Suprapubic skin (tissue), 4 donors: ENCODE data around the gene NCAPD3. TPM values are rescaled to one million over a fixed set of nuclear protein-coding genes. Genes with fewer than 3 reads are reported as not detected.

Source experiments
- DNase-seq, 2 donors: peaks; one replicate each; pipeline ENCODE4 v3.0.0-alpha.2; 2019; ENCODE audit warnings: low spot score in 2 of 2
- H3K27ac ChIP-seq: fragments of 200-600 bp; sonication (generic); one replicate; pipeline ENCODE4 v1.5.1; 2019
- H3K27me3 ChIP-seq: fragments of 200-600 bp; sonication (generic); one replicate; pipeline ENCODE4 v1.5.1; 2019
- H3K36me3 ChIP-seq: fragments of 200-600 bp; sonication (generic); one replicate; pipeline ENCODE4 v1.5.1; 2019
- H3K4me1 ChIP-seq: fragments of 200-600 bp; sonication (generic); one replicate; pipeline ENCODE4 v1.5.1; 2019
- H3K4me3 ChIP-seq: fragments of 200-600 bp; sonication (generic); one replicate; pipeline ENCODE4 v1.5.1; 2019; ENCODE audit warnings: mild to moderate bottlenecking
- H3K9me3 ChIP-seq: fragments of 200-600 bp; sonication (generic); one replicate; pipeline ENCODE4 v1.5.1; 2019
- CTCF ChIP-seq, 2 donors: fragments of 200-600 bp in 1 of 2; fragments of 450-650 bp in 1 of 2; sonication (generic) in 1 of 2; IDR thresholded peaks; one replicate each; pipeline ENCODE4 v1.5.1; 2016 to 2019; ENCODE audit warnings: antibody characterized with exemption in 2 of 2, mild to moderate bottlenecking in 1 of 2, moderate library complexity in 1 of 2
- EP300 ChIP-seq: sonication (generic); formaldehyde crosslinking; IDR thresholded peaks from one replicate; pipeline ENCODE4 v1.6.1; 2017; ENCODE audit warnings: antibody characterized with exemption
- POLR2A ChIP-seq, 2 donors: fragments of 450-650 bp; IDR thresholded peaks; one replicate each; pipeline ENCODE4 v1.6.1; 2017; ENCODE audit warnings: antibody characterized with exemption in 2 of 2, mild to moderate bottlenecking in 2 of 2, moderate library complexity in 2 of 2
- POLR2AphosphoS5 ChIP-seq, 3 donors: sonication (generic); formaldehyde crosslinking; IDR thresholded peaks; one replicate each; pipeline ENCODE4 v1.6.1; 2017; ENCODE audit warnings: antibody characterized with exemption in 3 of 3
- WGBS: methylation state at CpG from one replicate; pipeline ENCODE4 v1.1.5; 2018; 5-methylcytosine and 5-hydroxymethylcytosine counted together
- total RNA-seq, 4 donors: library from RNA; depleted of rRNA; stranded (reverse); fragments of >200 nt; gene quantifications; one replicate each; pipeline ENCODE4 v1.1.0, GENCODE V29; 2016

The NCAPD3 gene
- total RNA-seq, 4 donors from 2014 or later: 26.8 to 37.6 (median 30.8) TPM

GRCh38 chr11:134171951-134172350, 51.8 kb downstream of the NCAPD3 start:
- WGBS: 95% methylated on average over 10 of the region's 10 CpGs
- DNase-seq: no peak
- no peak overlapping the region for H3K27ac ChIP-seq
- H3K27me3 ChIP-seq: no peaks in the 10 kb centered on the region
- no peaks in the 10 kb centered on the region for H3K4me1 ChIP-seq
- H3K4me3 ChIP-seq: no peak overlapping the region
- H3K9me3 ChIP-seq: no peaks in the 10 kb centered on the region
- peaks cover 75% of the 10 kb centered on the region for H3K36me3 ChIP-seq
- TF ChIP-seq CTCF (IDR thresholded peaks at IDR 0.05) (no peak), EP300 (no peak), POLR2AphosphoS5 (IDR thresholded peaks at IDR 0.05) (no peak), POLR2A (IDR thresholded peaks at IDR 0.05) (no peak)

GRCh38 chr11:134170919-134171281, 52.9 kb downstream of the NCAPD3 start:
- DNase-seq: no peak
- TF ChIP-seq CTCF (IDR thresholded peaks at IDR 0.05) (no peak), EP300 (no peak), POLR2A (IDR thresholded peaks at IDR 0.05) (no peak), POLR2AphosphoS5 (IDR thresholded peaks at IDR 0.05) (no peak)
- no peaks in the 10 kb centered on the region for H3K27me3 ChIP-seq
- no peak overlapping the region for H3K4me3 ChIP-seq
- H3K36me3 ChIP-seq: peaks cover 68% of the 10 kb centered on the region
- 91% methylated on average over 5 of the region's 5 CpGs for WGBS
- no peaks in the 10 kb centered on the region for H3K9me3 ChIP-seq
- H3K4me1 ChIP-seq: no peaks in the 10 kb centered on the region
- no peak overlapping the region for H3K27ac ChIP-seq

GRCh38 chr11:134170177-134170918, 53.4 kb downstream of the NCAPD3 start:
- Histone ChIP-seq H3K4me3 (no peak overlapping the region), H3K36me3 (peaks cover 66% of the 10 kb centered on the region), H3K27ac (no peak overlapping the region), H3K27me3 (no peaks in the 10 kb centered on the region), H3K4me1 (no peaks in the 10 kb centered on the region), H3K9me3 (no peaks in the 10 kb centered on the region)
- no peak for DNase-seq
- no peak for TF ChIP-seq EP300
- 66% methylated on average over 6 of the region's 6 CpGs for WGBS

GRCh38 chr11:134164490-134165370, 59.0 kb downstream of the NCAPD3 start:
- Histone ChIP-seq H3K4me3 (no peak overlapping the region), H3K4me1 (no peaks in the 10 kb centered on the region), H3K27me3 (no peaks in the 10 kb centered on the region), H3K36me3 (peaks cover 73% of the 10 kb centered on the region), H3K9me3 (no peaks in the 10 kb centered on the region), H3K27ac (no peak overlapping the region)
- DNase-seq: no peak
- no peak for TF ChIP-seq EP300
- no peak for TF ChIP-seq POLR2A (IDR thresholded peaks at IDR 0.05)
- no peak for TF ChIP-seq CTCF (IDR thresholded peaks at IDR 0.05)
- TF ChIP-seq POLR2AphosphoS5 (IDR thresholded peaks at IDR 0.05): no peak
- WGBS: 92% methylated on average over 11 of the region's 11 CpGs

GRCh38 chr11:134159652-134160051, 64.1 kb downstream of the NCAPD3 start:
- TF ChIP-seq CTCF (IDR thresholded peaks at IDR 0.05) (no peak), POLR2AphosphoS5 (IDR thresholded peaks at IDR 0.05) (no peak), POLR2A (IDR thresholded peaks at IDR 0.05) (no peak), EP300 (no peak)
- H3K36me3 ChIP-seq: peaks cover 69% of the 10 kb centered on the region
- H3K9me3 ChIP-seq: no peaks in the 10 kb centered on the region

More at GRCh38 chr11:134159652-134160051, 64.1 kb downstream of the NCAPD3 start:
- Histone ChIP-seq H3K27me3 (no peaks in the 10 kb centered on the region), H3K4me1 (no peaks in the 10 kb centered on the region), H3K27ac (no peak overlapping the region), H3K4me3 (no peak overlapping the region)
- no peak for DNase-seq
- WGBS: 89% methylated on average over 9 of the region's 9 CpGs
